SH-SY5Y (cell line): Measurements from ENCODE around the gene PRSS21.
A peak's percentile ranks its signal among the peaks of the same experiment; 100 is the strongest.

Source experiments
- GATA2 ChIP-seq: IDR thresholded peaks from 2 replicates; pipeline ENCODE4 v1.6.1; 2011; ENCODE audit warnings: mild to moderate bottlenecking, low read depth, low read length
- GATA3 ChIP-seq: IDR thresholded peaks from 2 replicates; pipeline ENCODE4 v1.6.1; 2011; ENCODE audit warnings: low read depth, mild to moderate bottlenecking, low read length, moderate library complexity

Gene PRSS21

DNA sequence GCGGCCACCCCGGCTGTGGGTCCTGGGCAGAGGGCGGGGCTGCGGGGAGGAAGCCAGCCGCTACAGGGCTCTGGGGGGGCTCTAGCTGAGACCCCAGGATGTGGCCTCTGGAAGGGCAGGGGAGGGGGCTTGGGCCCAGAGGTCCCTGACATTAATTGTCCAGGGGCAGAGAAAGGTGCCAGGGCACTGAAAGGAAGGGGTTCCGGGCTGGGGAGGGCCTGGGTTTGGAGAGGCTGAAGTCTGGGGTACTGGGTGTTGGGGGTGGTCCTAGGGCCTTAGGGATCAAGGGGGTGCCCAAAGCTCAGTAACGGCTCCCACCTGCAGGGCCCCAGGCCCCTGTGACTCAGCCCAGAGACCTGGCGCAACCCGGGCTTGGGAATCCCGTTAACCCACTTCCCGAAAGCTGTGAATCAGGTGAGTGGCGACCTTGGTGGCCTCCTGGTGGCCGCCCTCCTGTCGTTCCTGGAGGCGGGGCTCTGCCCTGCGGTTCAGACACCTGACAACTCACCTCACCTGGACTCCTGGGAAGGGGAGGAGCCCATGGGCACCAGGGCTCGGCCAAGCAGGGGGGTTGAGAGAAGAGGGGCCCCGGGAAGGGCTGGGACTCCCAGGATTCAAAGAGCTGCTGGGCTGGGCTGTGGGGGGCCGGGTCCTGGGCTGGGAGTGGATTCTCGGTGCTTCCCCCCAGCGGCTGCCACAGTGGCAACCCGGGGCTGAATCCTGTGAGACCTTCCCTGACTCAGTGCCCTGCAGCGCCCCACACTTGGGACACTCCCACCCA is 41.4 kb downstream of the PRSS21 start:
- TF ChIP-seq GATA3: no peak
- no peak for TF ChIP-seq GATA2

DNA sequence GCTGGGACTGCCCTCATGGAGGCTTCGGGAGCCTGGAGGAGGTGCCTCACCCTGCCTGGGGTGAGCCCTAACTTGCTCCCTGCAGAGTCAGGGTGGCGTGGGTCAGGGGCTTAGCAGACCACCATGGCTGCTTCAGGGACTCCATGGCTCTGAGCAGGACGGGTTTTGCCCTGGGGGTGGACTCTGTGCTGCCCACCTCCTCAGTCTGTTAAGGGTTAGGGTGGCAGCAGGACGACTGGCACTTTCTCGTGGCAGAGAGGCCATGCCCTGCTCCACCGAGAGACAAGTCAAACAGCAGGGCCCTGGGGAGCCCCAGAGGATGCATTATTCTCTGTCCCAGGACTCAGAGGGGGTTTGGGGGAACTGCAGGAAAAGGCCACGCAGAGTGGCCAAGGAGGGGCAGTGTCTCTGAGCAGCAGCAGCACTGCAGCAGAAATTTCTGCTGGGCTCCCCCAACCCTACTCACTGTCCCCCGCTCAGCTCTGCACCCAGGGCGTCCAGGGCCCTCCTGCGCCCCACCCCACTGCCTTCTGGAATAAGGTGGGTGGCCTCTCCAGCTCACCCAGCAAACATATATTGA is 42.7 kb downstream of the PRSS21 start:
- no peak for TF ChIP-seq GATA2
- TF ChIP-seq GATA3: no peak

DNA sequence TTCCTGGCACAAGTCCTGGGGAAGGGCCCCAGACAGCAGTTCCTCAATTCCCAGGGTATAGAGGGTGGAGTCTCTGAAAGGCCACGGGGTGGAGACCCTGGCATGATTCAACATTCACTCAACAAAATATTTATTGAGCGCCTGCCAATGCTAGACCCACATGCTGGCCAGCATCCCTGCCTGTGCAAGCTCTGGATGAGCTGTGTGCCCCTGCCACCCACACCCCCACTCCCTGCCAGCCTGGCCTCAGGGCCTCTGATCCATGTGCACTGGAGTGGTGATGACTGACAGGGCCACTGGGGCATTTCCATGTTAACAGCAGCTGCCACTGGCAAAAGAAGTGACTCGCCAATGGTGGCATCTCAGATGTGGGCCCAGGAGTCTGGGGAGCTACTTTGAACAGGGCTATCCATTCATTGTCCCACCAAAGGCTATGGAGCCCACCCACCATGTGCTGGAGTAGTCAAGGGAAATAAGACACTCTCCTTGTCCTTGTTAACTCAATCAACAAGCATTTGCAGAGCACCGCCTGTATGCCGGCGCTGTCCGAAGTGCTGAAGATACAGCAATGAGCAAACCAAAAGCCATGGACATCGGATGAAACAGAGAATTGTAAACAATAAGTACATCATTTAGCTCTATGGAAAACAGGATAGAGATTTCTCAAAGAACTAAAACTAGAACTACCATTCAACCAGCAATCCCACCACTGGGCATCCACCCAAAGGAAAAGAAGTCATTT is 44.0 kb downstream of the PRSS21 start:
- TF ChIP-seq GATA2 (no peak), GATA3 (no peak)

- TF ChIP-seq GATA3 (no peak), GATA2 (no peak)
These were observed 48.6 kb downstream of the PRSS21 start for GRCh38 chr16:2865651-2866050.

DNA sequence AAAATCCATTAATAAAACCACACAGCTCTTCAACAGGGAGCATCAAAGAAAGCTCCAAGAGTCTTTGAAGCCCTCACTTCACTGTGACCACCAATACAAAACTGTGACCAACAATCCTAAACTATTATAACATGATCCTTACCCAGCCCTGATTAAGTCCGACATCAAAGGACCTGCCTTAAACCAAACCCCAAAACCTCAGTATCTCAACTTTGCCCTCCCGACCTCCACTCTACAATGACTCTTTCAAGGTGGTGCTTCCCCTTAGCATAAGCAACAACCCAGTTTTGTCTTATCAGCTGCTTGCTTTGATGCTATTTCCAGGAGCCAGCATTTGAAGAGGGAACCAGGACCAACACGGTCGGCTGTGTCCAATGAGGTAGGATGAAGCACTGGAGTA is 49.4 kb downstream of the PRSS21 start:
- TF ChIP-seq GATA2 (no peak), GATA3 (no peak)

GRCh38 chr16:2867661-2867986 is 50.6 kb downstream of the PRSS21 start:
- no peak for TF ChIP-seq GATA2
- TF ChIP-seq GATA3: no peak

GRCh38 chr16:2867987-2868789 is 51.2 kb downstream of the PRSS21 start:
- TF ChIP-seq GATA3 (no peak), GATA2 (peak; percentile 56; the same call in 1 of the 2 replicates)
